ENCODE results near the gene SERINC2.
"Not testable (repeated sequence)": the region's sequence is repeated elsewhere in the genome, so short reads cannot be mapped to it uniquely, and the experiment has no call there.

The SERINC2 gene

GRCh38 chr1:31427322-31427721, 14.3 kb downstream of the SERINC2 start:
- Histone ChIP-seq H3K4me3 (ENCODE audit: low read length in 2 of 2) (no peak overlapping the region), H2AK5ac (ENCODE audit: low read depth, low read length) (no peak overlapping the region), H3K27ac (replicated peaks; ENCODE audit: low read length) (no peak overlapping the region), H2BK15ac (ENCODE audit: low read length) (no peak overlapping the region), H3K4ac (ENCODE audit: low read length) (no peak overlapping the region), H3K4me1 (ENCODE audit: control insufficient read depth in 2 of 2, insufficient read depth in 1 of 2, low read depth in 1 of 2, low read length in 2 of 2) (peaks cover 0 to 1% of the 10 kb centered on the region in 2 donors), H4K91ac (ENCODE audit: low read depth, low read length, poor library complexity) (no peak overlapping the region), H2BK12ac (ENCODE audit: low read length) (no peak overlapping the region), H3K14ac (ENCODE audit: low read length) (no peak overlapping the region), H2AFZ (ENCODE audit: low read length) (no peak overlapping the region), H2BK120ac (ENCODE audit: low read depth, low read length) (no peak overlapping the region), H3K79me1 (ENCODE audit: low read depth, low read length) (peaks cover 3% of the 10 kb centered on the region), H3K36me3 (replicated peaks in 1 of 2; ENCODE audit: control insufficient read depth in 2 of 2, insufficient read depth in 2 of 2, low read length in 2 of 2) (peaks cover 26 to 36% of the 10 kb centered on the region in 2 donors), H3K9me3 (replicated peaks in 1 of 2; ENCODE audit: control insufficient read depth in 2 of 2, insufficient read depth in 1 of 2, low read depth in 1 of 2, low read length in 2 of 2) (no peaks in the 10 kb centered on the region), H2BK5ac (ENCODE audit: low read length) (no peak overlapping the region), H3K9ac (ENCODE audit: low read depth, low read length, poor library complexity) (no peak overlapping the region), H4K8ac (ENCODE audit: low read depth, low read length) (no peak overlapping the region), H3K4me2 (ENCODE audit: insufficient read depth, low read length, poor library complexity, severe bottlenecking) (no peak overlapping the region), H3K23ac (ENCODE audit: low read depth, low read length, poor library complexity) (no peak overlapping the region), H3K18ac (ENCODE audit: low read length) (no peak overlapping the region), H3K27me3 (ENCODE audit: control insufficient read depth in 3 of 3, insufficient read depth in 3 of 3, low read depth in 1 of 3, low read length in 3 of 3) (no peaks in the 10 kb centered on the region)
- DNase-seq (ENCODE audit: low spot score): no peak
- WGBS, 2 donors (ENCODE audit: extremely low coverage in 2 of 2, insufficient read length in 2 of 2, insufficient replicate concordance in 1 of 2): no CpG with 5 or more reads among the region's 4 CpGs

DNA sequence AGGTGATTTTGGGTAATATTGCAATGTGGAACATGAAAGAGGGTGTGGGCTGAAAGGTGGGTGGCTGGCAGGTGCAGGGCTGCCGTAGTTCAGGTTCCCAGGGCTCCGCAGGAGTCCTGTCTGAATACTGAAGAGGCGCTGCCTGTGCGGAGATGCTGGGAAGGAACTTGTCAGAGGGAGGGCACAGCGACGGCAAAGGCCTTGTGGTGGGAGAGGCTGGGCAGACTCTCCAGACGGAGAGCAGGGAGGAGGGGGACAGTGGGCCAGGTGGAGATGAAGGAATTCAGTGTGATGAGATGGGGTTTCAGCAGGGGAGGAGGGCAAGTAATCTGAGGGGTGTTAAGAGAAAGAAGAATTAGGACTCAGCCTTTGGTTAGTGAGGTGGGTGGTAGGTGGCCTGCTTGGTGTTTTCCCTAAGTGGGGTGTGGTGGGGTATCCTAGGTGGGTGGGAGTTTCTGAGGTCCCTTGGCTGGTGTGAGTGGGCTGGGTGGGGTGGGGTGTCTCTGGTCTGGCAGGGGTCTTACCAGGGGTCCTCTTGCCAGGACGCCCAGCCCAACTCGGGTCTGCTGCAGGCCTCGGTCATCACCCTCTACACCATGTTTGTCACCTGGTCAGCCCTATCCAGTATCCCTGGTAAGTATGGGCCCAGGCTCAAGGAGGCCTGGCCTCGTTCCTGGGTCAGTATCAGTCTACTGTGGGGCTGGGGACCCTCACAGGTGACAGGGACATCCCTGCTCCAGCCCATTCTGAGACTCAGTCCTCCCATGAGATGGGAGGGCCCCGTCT, 15.6 kb downstream of the SERINC2 start:
- no peak overlapping the region for H4K91ac ChIP-seq (ENCODE audit: low read depth, low read length, poor library complexity)
- H2AK5ac ChIP-seq (ENCODE audit: low read depth, low read length): no peak overlapping the region
- H3K4me1 ChIP-seq (ENCODE audit: control insufficient read depth in 2 of 2, insufficient read depth in 1 of 2, low read depth in 1 of 2, low read length in 2 of 2): peaks cover 0 to under 1% of the 10 kb centered on the region in 2 donors
- no peak for DNase-seq (ENCODE audit: low spot score)
- H4K8ac ChIP-seq (ENCODE audit: low read depth, low read length): no peak overlapping the region
- no peak overlapping the region for H2BK120ac ChIP-seq (ENCODE audit: low read depth, low read length)
- H3K36me3 ChIP-seq (replicated peaks in 1 of 2; ENCODE audit: control insufficient read depth in 2 of 2, insufficient read depth in 2 of 2, low read length in 2 of 2): peaks cover 33 to 36% of the 10 kb centered on the region in 2 donors
- H3K9me3 ChIP-seq (replicated peaks in 1 of 2; ENCODE audit: control insufficient read depth in 2 of 2, insufficient read depth in 1 of 2, low read depth in 1 of 2, low read length in 2 of 2): no peaks in the 10 kb centered on the region
- no peak overlapping the region for H3K4me3 ChIP-seq (ENCODE audit: low read length in 2 of 2)
- H3K14ac ChIP-seq (ENCODE audit: low read length): no peak overlapping the region
- H3K4me2 ChIP-seq (ENCODE audit: insufficient read depth, low read length, poor library complexity, severe bottlenecking): no peak overlapping the region
- H3K27me3 ChIP-seq (ENCODE audit: control insufficient read depth in 3 of 3, insufficient read depth in 3 of 3, low read depth in 1 of 3, low read length in 3 of 3): no peaks in the 10 kb centered on the region
- H3K23ac ChIP-seq (ENCODE audit: low read depth, low read length, poor library complexity): peak overlapping the region; percentile 69
- peaks cover 3% of the 10 kb centered on the region for H3K79me1 ChIP-seq (ENCODE audit: low read depth, low read length)
- no peak overlapping the region for H3K9ac ChIP-seq (ENCODE audit: low read depth, low read length, poor library complexity)
- H3K4ac ChIP-seq (ENCODE audit: low read length): no peak overlapping the region
- no peak overlapping the region for H2BK12ac ChIP-seq (ENCODE audit: low read length)
- no peak overlapping the region for H2AFZ ChIP-seq (ENCODE audit: low read length)
- no CpG with 5 or more reads among the region's 12 CpGs for WGBS, 2 donors (ENCODE audit: extremely low coverage in 2 of 2, insufficient read length in 2 of 2, insufficient replicate concordance in 1 of 2)
- no peak overlapping the region for H2BK15ac ChIP-seq (ENCODE audit: low read length)
- no peak overlapping the region for H3K18ac ChIP-seq (ENCODE audit: low read length)
- no peak overlapping the region for H2BK5ac ChIP-seq (ENCODE audit: low read length)
- H3K27ac ChIP-seq (replicated peaks; ENCODE audit: low read length): no peak overlapping the region

GRCh38 chr1:31429583-31429982, 16.6 kb downstream of the SERINC2 start:
- peaks cover 34 to 36% of the 10 kb centered on the region in 2 donors for H3K36me3 ChIP-seq (replicated peaks in 1 of 2; ENCODE audit: control insufficient read depth in 2 of 2, insufficient read depth in 2 of 2, low read length in 2 of 2)
- no peak overlapping the region for H4K91ac ChIP-seq (ENCODE audit: low read depth, low read length, poor library complexity)
- no peak overlapping the region for H3K14ac ChIP-seq (ENCODE audit: low read length)
- no peaks in the 10 kb centered on the region for H3K9me3 ChIP-seq (replicated peaks in 1 of 2; ENCODE audit: control insufficient read depth in 2 of 2, insufficient read depth in 1 of 2, low read depth in 1 of 2, low read length in 2 of 2)
- H3K27me3 ChIP-seq (ENCODE audit: control insufficient read depth in 3 of 3, insufficient read depth in 3 of 3, low read depth in 1 of 3, low read length in 3 of 3): no peaks in the 10 kb centered on the region
- no peak overlapping the region for H2AK5ac ChIP-seq (ENCODE audit: low read depth, low read length)
- no peak overlapping the region for H2BK15ac ChIP-seq (ENCODE audit: low read length)
- H3K9ac ChIP-seq (ENCODE audit: low read depth, low read length, poor library complexity): peak overlapping the region; percentile 47
- H3K4me3 ChIP-seq (ENCODE audit: low read length in 2 of 2): no peak overlapping the region
- H3K27ac ChIP-seq (replicated peaks; ENCODE audit: low read length): no peak overlapping the region
- H3K23ac ChIP-seq (ENCODE audit: low read depth, low read length, poor library complexity): no peak overlapping the region
- H2BK5ac ChIP-seq (ENCODE audit: low read length): no peak overlapping the region
- no peak overlapping the region for H3K18ac ChIP-seq (ENCODE audit: low read length)
- DNase-seq (ENCODE audit: low spot score): no peak
- no peak overlapping the region for H3K4ac ChIP-seq (ENCODE audit: low read length)
- H4K8ac ChIP-seq (ENCODE audit: low read depth, low read length): no peak overlapping the region
- H2BK120ac ChIP-seq (ENCODE audit: low read depth, low read length): no peak overlapping the region
- no peak overlapping the region for H2BK12ac ChIP-seq (ENCODE audit: low read length)
- no peak overlapping the region for H3K4me2 ChIP-seq (ENCODE audit: insufficient read depth, low read length, poor library complexity, severe bottlenecking)
- WGBS, 2 donors (ENCODE audit: extremely low coverage in 2 of 2, insufficient read length in 2 of 2, insufficient replicate concordance in 1 of 2): no CpG with 5 or more reads among the region's 6 CpGs
- peaks cover 0 to 6% of the 10 kb centered on the region in 2 donors for H3K4me1 ChIP-seq (ENCODE audit: control insufficient read depth in 2 of 2, insufficient read depth in 1 of 2, low read depth in 1 of 2, low read length in 2 of 2)
- peaks cover 3% of the 10 kb centered on the region for H3K79me1 ChIP-seq (ENCODE audit: low read depth, low read length)
- H2AFZ ChIP-seq (ENCODE audit: low read length): no peak overlapping the region

GRCh38 chr1:31431351-31432257, 18.6 kb downstream of the SERINC2 start:
- not testable (repeated sequence) for H2AK5ac ChIP-seq (ENCODE audit: low read depth, low read length); H3K9me3 ChIP-seq (replicated peaks in 1 of 2; ENCODE audit: control insufficient read depth in 2 of 2, insufficient read depth in 1 of 2, low read depth in 1 of 2, low read length in 2 of 2); H2BK12ac ChIP-seq (ENCODE audit: low read length); H2BK120ac ChIP-seq (ENCODE audit: low read depth, low read length); H3K18ac ChIP-seq (ENCODE audit: low read length); H4K8ac ChIP-seq (ENCODE audit: low read depth, low read length); H2BK15ac ChIP-seq (ENCODE audit: low read length); H3K14ac ChIP-seq (ENCODE audit: low read length); DNase-seq (ENCODE audit: low spot score); H4K91ac ChIP-seq (ENCODE audit: low read depth, low read length, poor library complexity); H3K79me1 ChIP-seq (ENCODE audit: low read depth, low read length); H3K4me2 ChIP-seq (ENCODE audit: insufficient read depth, low read length, poor library complexity, severe bottlenecking); H2AFZ ChIP-seq (ENCODE audit: low read length); H3K27ac ChIP-seq (replicated peaks; ENCODE audit: low read length); H3K27me3 ChIP-seq (ENCODE audit: control insufficient read depth in 3 of 3, insufficient read depth in 3 of 3, low read depth in 1 of 3, low read length in 3 of 3); H3K4ac ChIP-seq (ENCODE audit: low read length); H3K23ac ChIP-seq (ENCODE audit: low read depth, low read length, poor library complexity); H2BK5ac ChIP-seq (ENCODE audit: low read length)
- peak overlapping the region; percentile 16 for H3K9ac ChIP-seq (ENCODE audit: low read depth, low read length, poor library complexity)
- H3K36me3 ChIP-seq (replicated peaks in 1 of 2; ENCODE audit: control insufficient read depth in 2 of 2, insufficient read depth in 2 of 2, low read length in 2 of 2): peaks cover 27 to 29% of the 10 kb centered on the region in 2 donors
- peaks cover 0 to 12% of the 10 kb centered on the region in 2 donors for H3K4me1 ChIP-seq (ENCODE audit: control insufficient read depth in 2 of 2, insufficient read depth in 1 of 2, low read depth in 1 of 2, low read length in 2 of 2)
- no CpG with 5 or more reads among the region's 3 CpGs for WGBS, 2 donors (ENCODE audit: extremely low coverage in 2 of 2, insufficient read length in 2 of 2, insufficient replicate concordance in 1 of 2)
- peak overlapping the region in 1 of 2 donors; percentile 65 for H3K4me3 ChIP-seq (ENCODE audit: low read length in 2 of 2)
